Mucosa of stomach (tissue), 1 donor: Measurements from ENCODE around the gene SUPT20HL2.

ENCODE experiments used
- H3K27me3 ChIP-seq: one replicate; pipeline ENCODE4 v1.7.0; 2013; ENCODE audit warnings: mild to moderate bottlenecking, low read length; ENCODE audit not compliant: control insufficient read depth, insufficient read depth
- H3K36me3 ChIP-seq: one replicate; pipeline ENCODE4 v1.7.0; 2013; ENCODE audit warnings: low read length; ENCODE audit not compliant: control insufficient read depth, insufficient read depth
- H3K4me1 ChIP-seq: one replicate; pipeline ENCODE4 v1.7.0; 2013; ENCODE audit warnings: mild to moderate bottlenecking, low read length; ENCODE audit not compliant: control insufficient read depth, insufficient read depth
- H3K4me3 ChIP-seq: one replicate; pipeline ENCODE4 v1.7.0; 2013; ENCODE audit warnings: low read length
- H3K9ac ChIP-seq: one replicate; pipeline ENCODE4 v1.7.0; 2013; ENCODE audit warnings: mild to moderate bottlenecking, low read length, moderate library complexity
- H3K9me3 ChIP-seq: one replicate; pipeline ENCODE4 v1.7.0; 2013; ENCODE audit warnings: mild to moderate bottlenecking, low read length, moderate library complexity; ENCODE audit not compliant: control insufficient read depth
- donor health status: Pancreatic carcinoma.

Gene SUPT20HL2

DNA sequence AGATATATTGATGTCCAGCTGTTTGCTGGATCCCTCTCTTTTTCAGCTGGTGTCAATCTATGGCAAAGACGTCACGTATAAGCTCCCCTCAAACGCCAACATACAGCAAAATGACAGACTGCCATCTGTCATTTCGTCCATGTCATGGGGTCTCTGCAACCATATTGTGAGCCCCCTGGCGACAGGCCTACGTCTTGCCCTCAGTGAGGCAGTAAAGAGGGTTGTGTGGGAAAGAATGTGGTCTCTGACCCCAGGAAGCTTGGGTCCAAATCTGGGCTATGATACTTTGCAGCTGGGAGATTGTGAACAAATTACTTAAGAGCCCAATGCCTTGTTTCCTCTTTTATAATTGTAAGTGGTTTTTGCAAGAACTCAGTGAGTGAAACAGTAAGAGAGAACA, 7.4 kb downstream of the SUPT20HL2 start:
- no peaks in the 10 kb centered on the region for H3K36me3 ChIP-seq
- H3K27me3 ChIP-seq: no peaks in the 10 kb centered on the region
- H3K4me1 ChIP-seq: no peaks in the 10 kb centered on the region
- H3K9me3 ChIP-seq: no peaks in the 10 kb centered on the region
- H3K4me3 ChIP-seq: no peak overlapping the region
- H3K9ac ChIP-seq: no peak overlapping the region

GRCh38 chrX:24305905-24306304, 8.0 kb downstream of the SUPT20HL2 start:
- Histone ChIP-seq H3K9me3 (no peaks in the 10 kb centered on the region), H3K4me1 (no peaks in the 10 kb centered on the region), H3K4me3 (no peak overlapping the region), H3K36me3 (no peaks in the 10 kb centered on the region), H3K9ac (no peak overlapping the region), H3K27me3 (no peaks in the 10 kb centered on the region)

- no peaks in the 10 kb centered on the region for H3K4me1 ChIP-seq
- H3K9ac ChIP-seq: no peak overlapping the region
- no peaks in the 10 kb centered on the region for H3K27me3 ChIP-seq
- no peaks in the 10 kb centered on the region for H3K9me3 ChIP-seq
- no peaks in the 10 kb centered on the region for H3K36me3 ChIP-seq
- H3K4me3 ChIP-seq: no peak overlapping the region
Observed at GRCh38 chrX:24301806-24302205, 12.1 kb downstream of the SUPT20HL2 start.

GRCh38 chrX:24301060-24301459, 12.8 kb downstream of the SUPT20HL2 start:
- Histone ChIP-seq H3K4me3 (no peak overlapping the region), H3K4me1 (no peaks in the 10 kb centered on the region), H3K9me3 (no peaks in the 10 kb centered on the region), H3K9ac (no peak overlapping the region), H3K27me3 (no peaks in the 10 kb centered on the region), H3K36me3 (no peaks in the 10 kb centered on the region)

DNA sequence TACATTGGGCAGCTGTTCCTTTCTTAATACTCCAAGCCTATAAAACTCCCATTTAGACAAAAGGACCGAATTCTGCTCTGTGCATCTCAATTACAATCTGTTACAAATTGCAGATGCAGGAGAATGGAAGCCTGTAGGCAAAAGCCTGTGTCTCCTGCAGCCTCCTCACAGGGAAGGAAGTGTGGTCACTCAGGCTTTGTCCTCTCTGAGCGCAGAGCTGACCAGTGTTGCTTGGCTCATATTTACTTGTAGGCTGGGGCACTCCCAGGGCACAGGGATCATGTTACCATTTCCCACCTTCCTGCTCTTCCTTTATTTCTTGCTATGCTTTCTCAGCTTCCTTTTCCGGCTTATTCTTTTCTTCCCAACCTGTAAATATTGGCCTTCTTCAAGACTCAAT, 15.7 kb downstream of the SUPT20HL2 start:
- Histone ChIP-seq H3K4me1 (no peaks in the 10 kb centered on the region), H3K27me3 (no peaks in the 10 kb centered on the region), H3K9me3 (no peaks in the 10 kb centered on the region), H3K4me3 (no peak overlapping the region), H3K36me3 (no peaks in the 10 kb centered on the region), H3K9ac (no peak overlapping the region)

- Histone ChIP-seq H3K4me3 (no peak overlapping the region), H3K4me1 (no peaks in the 10 kb centered on the region), H3K9me3 (no peaks in the 10 kb centered on the region), H3K9ac (no peak overlapping the region), H3K36me3 (no peaks in the 10 kb centered on the region), H3K27me3 (no peaks in the 10 kb centered on the region)
Observed at GRCh38 chrX:24294619-24295018, 19.2 kb downstream of the SUPT20HL2 start.

- Histone ChIP-seq H3K9me3 (no peaks in the 10 kb centered on the region), H3K27me3 (no peaks in the 10 kb centered on the region), H3K4me1 (no peaks in the 10 kb centered on the region), H3K36me3 (no peaks in the 10 kb centered on the region), H3K9ac (no peak overlapping the region), H3K4me3 (no peak overlapping the region)
Observed at GRCh38 chrX:24293412-24293811, 20.5 kb downstream of the SUPT20HL2 start.

- H3K4me3 ChIP-seq: no peak overlapping the region
- H3K4me1 ChIP-seq: no peaks in the 10 kb centered on the region
- H3K27me3 ChIP-seq: no peaks in the 10 kb centered on the region
- H3K9ac ChIP-seq: no peak overlapping the region
- H3K9me3 ChIP-seq: no peaks in the 10 kb centered on the region
- no peaks in the 10 kb centered on the region for H3K36me3 ChIP-seq
Observed at GRCh38 chrX:24292353-24292752, 21.5 kb downstream of the SUPT20HL2 start.

DNA sequence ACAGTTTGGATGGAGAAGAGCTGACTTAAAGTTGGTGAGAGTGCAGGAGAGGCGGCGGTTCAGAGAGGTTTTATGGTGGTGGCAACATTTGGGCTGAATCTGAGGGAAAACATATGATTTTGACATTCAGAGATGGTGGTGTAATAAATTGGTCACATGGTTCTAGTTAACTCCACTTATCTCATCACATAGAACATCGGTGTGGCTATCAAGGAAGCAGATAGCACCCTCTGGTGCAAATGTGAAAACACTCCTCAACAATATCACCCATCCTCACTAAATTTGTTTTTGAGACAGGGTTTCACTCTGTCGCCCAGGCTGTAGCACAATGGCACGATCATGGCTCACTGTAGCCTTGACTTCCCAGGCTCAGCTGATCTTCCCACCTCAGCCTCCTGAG, 28.8 kb downstream of the SUPT20HL2 start:
- H3K9me3 ChIP-seq: no peaks in the 10 kb centered on the region
- no peak overlapping the region for H3K9ac ChIP-seq
- H3K36me3 ChIP-seq: no peaks in the 10 kb centered on the region
- no peaks in the 10 kb centered on the region for H3K27me3 ChIP-seq
- no peak overlapping the region for H3K4me3 ChIP-seq
- H3K4me1 ChIP-seq: no peaks in the 10 kb centered on the region

- no peaks in the 10 kb centered on the region for H3K36me3 ChIP-seq
- no peak overlapping the region for H3K9ac ChIP-seq
- H3K9me3 ChIP-seq: no peaks in the 10 kb centered on the region
- H3K27me3 ChIP-seq: no peaks in the 10 kb centered on the region
- no peaks in the 10 kb centered on the region for H3K4me1 ChIP-seq
- no peak overlapping the region for H3K4me3 ChIP-seq
Observed at GRCh38 chrX:24283127-24283794, 30.6 kb downstream of the SUPT20HL2 start.

GRCh38 chrX:24282381-24283126, 31.3 kb downstream of the SUPT20HL2 start:
- Histone ChIP-seq H3K36me3 (no peaks in the 10 kb centered on the region), H3K4me3 (no peak overlapping the region), H3K9ac (no peak overlapping the region), H3K4me1 (no peaks in the 10 kb centered on the region), H3K27me3 (no peaks in the 10 kb centered on the region), H3K9me3 (no peaks in the 10 kb centered on the region)

DNA sequence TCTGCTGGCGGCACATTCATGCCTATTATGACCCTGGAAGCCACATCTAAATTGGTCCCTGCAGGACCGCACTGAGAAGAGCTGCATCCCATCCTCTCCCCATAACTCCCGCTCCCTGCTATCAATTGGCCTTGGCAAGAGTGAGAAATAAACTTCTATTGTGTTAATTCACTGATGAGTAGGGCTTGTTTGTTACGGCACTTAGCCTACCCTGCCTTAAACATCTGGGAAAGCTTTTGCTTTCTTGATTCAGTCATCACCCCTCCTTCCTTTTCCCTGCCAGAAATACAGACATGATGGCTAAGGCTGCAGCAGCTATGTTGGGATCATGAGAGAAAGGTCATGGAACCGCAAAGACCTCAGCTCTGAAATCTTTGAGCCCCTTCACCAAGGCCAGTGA, 36.5 kb downstream of the SUPT20HL2 start:
- H3K9me3 ChIP-seq: no peaks in the 10 kb centered on the region
- H3K9ac ChIP-seq: no peak overlapping the region
- no peaks in the 10 kb centered on the region for H3K4me1 ChIP-seq
- no peak overlapping the region for H3K4me3 ChIP-seq
- H3K36me3 ChIP-seq: no peaks in the 10 kb centered on the region
- H3K27me3 ChIP-seq: no peaks in the 10 kb centered on the region
